Measurements from ENCODE around the gene TMEM183A. TPM values are rescaled to one million over a fixed set of nuclear protein-coding genes. Genes with fewer than 3 reads are reported as not detected.
A peak's percentile ranks its signal among the peaks of the same experiment; 100 is the strongest.
"Not testable (repeated sequence)": the region's sequence is repeated elsewhere in the genome, so short reads cannot be mapped to it uniquely, and the experiment has no call there.

The TMEM183A gene
- total and polyA plus RNA-seq, 9 of the 15 experiments (the other 6 are each of a cell fraction or from before 2014, with no cell fraction given) = 23.4 to 190 (median 124) TPM

DNA sequence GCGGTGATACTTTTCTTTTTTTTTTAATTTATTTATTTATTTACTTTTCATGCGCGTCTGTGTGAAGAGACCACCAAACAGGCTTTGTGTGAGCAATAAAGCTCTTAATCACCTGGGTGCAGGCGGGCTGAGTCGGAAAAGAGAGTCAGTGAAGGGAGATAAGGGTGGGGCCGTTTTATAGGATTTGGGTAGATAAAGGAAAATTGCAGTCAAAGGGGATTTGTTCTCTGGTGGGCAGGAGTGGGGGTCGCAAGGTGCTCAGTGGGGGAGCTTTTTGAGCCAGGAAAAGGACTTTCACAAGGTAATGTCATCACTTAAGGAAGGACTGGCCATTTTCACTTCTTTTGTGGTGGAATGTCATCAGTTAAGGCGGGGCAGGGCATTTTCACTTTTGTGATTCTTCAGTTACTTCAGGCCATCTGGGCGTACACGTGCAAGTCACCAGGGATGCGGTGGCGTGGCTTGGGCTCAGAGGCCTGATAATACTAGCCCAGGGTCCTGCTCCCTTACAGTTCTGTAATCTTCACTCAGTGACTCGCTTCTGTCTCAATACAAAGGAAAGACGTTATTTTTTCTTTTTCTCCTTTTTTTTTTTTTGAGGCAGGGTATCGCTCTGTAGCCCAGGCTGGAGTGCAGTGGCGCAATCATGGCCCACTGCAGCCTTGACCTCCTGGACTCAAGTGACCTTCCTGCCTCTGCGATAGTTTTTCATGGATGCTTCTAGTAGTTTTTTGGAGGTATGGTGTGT, 1.6 kb upstream of the TMEM183A start (continued):
- TF ChIP-seq, protein P1, sequence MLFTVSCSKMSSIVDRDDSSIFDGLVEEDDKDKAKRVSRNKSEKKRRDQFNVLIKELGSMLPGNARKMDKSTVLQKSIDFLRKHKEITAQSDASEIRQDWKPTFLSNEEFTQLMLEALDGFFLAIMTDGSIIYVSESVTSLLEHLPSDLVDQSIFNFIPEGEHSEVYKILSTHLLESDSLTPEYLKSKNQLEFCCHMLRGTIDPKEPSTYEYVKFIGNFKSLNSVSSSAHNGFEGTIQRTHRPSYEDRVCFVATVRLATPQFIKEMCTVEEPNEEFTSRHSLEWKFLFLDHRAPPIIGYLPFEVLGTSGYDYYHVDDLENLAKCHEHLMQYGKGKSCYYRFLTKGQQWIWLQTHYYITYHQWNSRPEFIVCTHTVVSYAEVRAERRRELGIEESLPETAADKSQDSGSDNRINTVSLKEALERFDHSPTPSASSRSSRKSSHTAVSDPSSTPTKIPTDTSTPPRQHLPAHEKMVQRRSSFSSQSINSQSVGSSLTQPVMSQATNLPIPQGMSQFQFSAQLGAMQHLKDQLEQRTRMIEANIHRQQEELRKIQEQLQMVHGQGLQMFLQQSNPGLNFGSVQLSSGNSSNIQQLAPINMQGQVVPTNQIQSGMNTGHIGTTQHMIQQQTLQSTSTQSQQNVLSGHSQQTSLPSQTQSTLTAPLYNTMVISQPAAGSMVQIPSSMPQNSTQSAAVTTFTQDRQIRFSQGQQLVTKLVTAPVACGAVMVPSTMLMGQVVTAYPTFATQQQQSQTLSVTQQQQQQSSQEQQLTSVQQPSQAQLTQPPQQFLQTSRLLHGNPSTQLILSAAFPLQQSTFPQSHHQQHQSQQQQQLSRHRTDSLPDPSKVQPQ (CRISPR knock-in tag; IDR thresholded peaks at IDR 0.05; ENCODE audit: borderline replicate concordance) = peak; percentile 73; the same call in 1 of the 2 replicates
- TF ChIP-seq HDAC2 (IDR thresholded peaks at IDR 0.05) = peak; percentile 90; the same call in 1 of the 2 replicates
- TF ChIP-seq RNF2 (IDR thresholded peaks at IDR 0.05) = peak; percentile 40; the same call in 1 of the 2 replicates
- TF ChIP-seq, protein P2, sequence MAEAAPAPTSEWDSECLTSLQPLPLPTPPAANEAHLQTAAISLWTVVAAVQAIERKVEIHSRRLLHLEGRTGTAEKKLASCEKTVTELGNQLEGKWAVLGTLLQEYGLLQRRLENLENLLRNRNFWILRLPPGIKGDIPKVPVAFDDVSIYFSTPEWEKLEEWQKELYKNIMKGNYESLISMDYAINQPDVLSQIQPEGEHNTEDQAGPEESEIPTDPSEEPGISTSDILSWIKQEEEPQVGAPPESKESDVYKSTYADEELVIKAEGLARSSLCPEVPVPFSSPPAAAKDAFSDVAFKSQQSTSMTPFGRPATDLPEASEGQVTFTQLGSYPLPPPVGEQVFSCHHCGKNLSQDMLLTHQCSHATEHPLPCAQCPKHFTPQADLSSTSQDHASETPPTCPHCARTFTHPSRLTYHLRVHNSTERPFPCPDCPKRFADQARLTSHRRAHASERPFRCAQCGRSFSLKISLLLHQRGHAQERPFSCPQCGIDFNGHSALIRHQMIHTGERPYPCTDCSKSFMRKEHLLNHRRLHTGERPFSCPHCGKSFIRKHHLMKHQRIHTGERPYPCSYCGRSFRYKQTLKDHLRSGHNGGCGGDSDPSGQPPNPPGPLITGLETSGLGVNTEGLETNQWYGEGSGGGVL (CRISPR knock-in tag; IDR thresholded peaks at IDR 0.05) = 0 out of 2 replicates have a peak, but pooled peaks have one; percentile 23
- peak; percentile 78 for TF ChIP-seq LEF1 (IDR thresholded peaks at IDR 0.05)
- TF ChIP-seq HMGN3 (IDR thresholded peaks at IDR 0.05; ENCODE audit: borderline replicate concordance, extremely low read depth, insufficient read length, low read depth, low read length) = peak; percentile 64
- TF ChIP-seq NRF1 (conservative IDR thresholded peaks at IDR 0.05 in 1 of 2, IDR thresholded peaks at IDR 0.05 in 1 of 2) = 0 out of 4 replicates have a peak, but pooled peaks of 1 of the 2 experiments have one; percentile 7
- TF ChIP-seq, protein P3, sequence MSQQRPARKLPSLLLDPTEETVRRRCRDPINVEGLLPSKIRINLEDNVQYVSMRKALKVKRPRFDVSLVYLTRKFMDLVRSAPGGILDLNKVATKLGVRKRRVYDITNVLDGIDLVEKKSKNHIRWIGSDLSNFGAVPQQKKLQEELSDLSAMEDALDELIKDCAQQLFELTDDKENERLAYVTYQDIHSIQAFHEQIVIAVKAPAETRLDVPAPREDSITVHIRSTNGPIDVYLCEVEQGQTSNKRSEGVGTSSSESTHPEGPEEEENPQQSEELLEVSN (IDR thresholded peaks at IDR 0.05; ENCODE audit: borderline replicate concordance in 1 of 2, extremely low read depth in 1 of 2, insufficient read depth in 1 of 2, insufficient read length in 1 of 2, low read depth in 1 of 2, low read length in 1 of 2, poor library complexity in 1 of 2, severe bottlenecking in 1 of 2) = peak; percentile 62 to 70
- TF ChIP-seq YY1 (IDR thresholded peaks at IDR 0.05; ENCODE audit: borderline replicate concordance in 1 of 3, control insufficient read depth in 1 of 3, extremely low read depth in 1 of 3, insufficient read depth in 3 of 3, insufficient read length in 1 of 3, insufficient replicate concordance in 2 of 3, low read depth in 1 of 3, low read length in 2 of 3) = peak in 2 of 3 experiments; percentile 9 to 13
- 0 out of 2 replicates have a peak, but pooled peaks have one; percentile 52 for TF ChIP-seq ZNF668 (CRISPR knock-in tag; IDR thresholded peaks at IDR 0.05)
- TF ChIP-seq MAZ (CRISPR knock-in tag; conservative IDR thresholded peaks at IDR 0.05 in 1 of 2, IDR thresholded peaks at IDR 0.05 in 1 of 2) = peak; percentile 26 to 59; a peak in 2 of 4 replicates
- TF ChIP-seq, protein P4, sequence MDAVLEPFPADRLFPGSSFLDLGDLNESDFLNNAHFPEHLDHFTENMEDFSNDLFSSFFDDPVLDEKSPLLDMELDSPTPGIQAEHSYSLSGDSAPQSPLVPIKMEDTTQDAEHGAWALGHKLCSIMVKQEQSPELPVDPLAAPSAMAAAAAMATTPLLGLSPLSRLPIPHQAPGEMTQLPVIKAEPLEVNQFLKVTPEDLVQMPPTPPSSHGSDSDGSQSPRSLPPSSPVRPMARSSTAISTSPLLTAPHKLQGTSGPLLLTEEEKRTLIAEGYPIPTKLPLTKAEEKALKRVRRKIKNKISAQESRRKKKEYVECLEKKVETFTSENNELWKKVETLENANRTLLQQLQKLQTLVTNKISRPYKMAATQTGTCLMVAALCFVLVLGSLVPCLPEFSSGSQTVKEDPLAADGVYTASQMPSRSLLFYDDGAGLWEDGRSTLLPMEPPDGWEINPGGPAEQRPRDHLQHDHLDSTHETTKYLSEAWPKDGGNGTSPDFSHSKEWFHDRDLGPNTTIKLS (IDR thresholded peaks at IDR 0.05; ENCODE audit: borderline replicate concordance, low read depth) = peak; percentile 76; the same call in 1 of the 2 replicates
- TF ChIP-seq CREB1 (IDR thresholded peaks at IDR 0.05) = not testable (repeated sequence)
- TF ChIP-seq CREB1 (CRISPR knock-in tag; IDR thresholded peaks at IDR 0.05) = peak; percentile 50; the same call in 1 of the 2 replicates
- TF ChIP-seq ZNF274 (IDR thresholded peaks at IDR 0.05; ENCODE audit: borderline replicate concordance, low read depth, low read length) = 0 out of 2 replicates have a peak, but pooled peaks have one; percentile 58
- peak; percentile 75; the same call in 1 of the 2 replicates for TF ChIP-seq DMBX1 (CRISPR knock-in tag; IDR thresholded peaks at IDR 0.05; ENCODE audit: borderline replicate concordance)
- TF ChIP-seq RBFOX2 (IDR thresholded peaks at IDR 0.05; ENCODE audit: low read depth, low read length) = peak; percentile 73
